K562 (cell line): ENCODE data around the gene ERGIC3. TPM values are rescaled to one million over a fixed set of nuclear protein-coding genes. Genes with fewer than 3 reads are reported as not detected.

Experiments used
- ATAC-seq: fragments of 200-7000 bp; cut with Tn5 transposase; 3 replicates; pipeline ENCODE4 v1.9.1; 2020; ENCODE audit warnings: moderate library complexity
- BruUV-seq: library from RNA; stranded (reverse); fragments of 400-500 nt; replicated peaks from 2 replicates; lab custom pipeline; 2021; lab: Mats Ljungman, UMichigan
- CTCF ChIA-PET: fragments of 300-600 bp; formaldehyde crosslinking; extraction: SDS; loops from one replicate; lab custom pipeline; 2021; ENCODE audit warnings: low intra/inter-chr PET ratio; lab: Yijun Ruan, JAX
- POLR2A ChIA-PET: fragments of 300-600, 350-650 bp; sonication (Branson Sonifier 250); formaldehyde crosslinking; extraction: SDS; loops from one replicate; lab custom pipeline; 2021; ENCODE audit warnings: antibody characterized with exemption, inconsistent platforms; lab: Yijun Ruan, JAX
- DNase-seq, 4 experiments: peaks; one replicate each; pipeline versions ENCODE4 v3.0.0 to v3.0.0-alpha.2; 2011 to 2018; ENCODE audit warnings: low spot score in 3 of 4, mixed read lengths in 3 of 4; ENCODE audit errors: extremely low read depth in 1 of 4
- FAIRE-seq: peaks from 2 replicates; lab custom pipeline; 2011; peaks lifted over from hg19 to GRCh38; lab: Jason Lieb, UNC
- H2AFZ ChIP-seq: 2 replicates; pipeline ENCODE4 v1.6.0; 2011; ENCODE audit warnings: low read depth, low read length, control low read depth, inconsistent platforms
- H3K27ac ChIP-seq: fragments of 200-600 bp; 3 replicates; pipeline ENCODE4 v1.8.0; 2011; ENCODE audit warnings: low read depth, mild to moderate bottlenecking, control low read depth, inconsistent platforms, low read length, moderate library complexity, mixed read lengths; ENCODE audit errors: extremely low read depth
- H3K27me3 ChIP-seq, 2 experiments: fragments of 300-600 bp in 1 of 2; 2 replicates in 1 of 2; 3 replicates in 1 of 2; pipeline versions ENCODE4 v1.6.0 to v1.8.0; 2011; ENCODE audit warnings: inconsistent platforms in 2 of 2, low read length in 2 of 2, mild to moderate bottlenecking in 1 of 2, mixed read lengths in 1 of 2, moderate library complexity in 1 of 2; ENCODE audit not compliant: control insufficient read depth in 2 of 2, insufficient read depth in 2 of 2
- H3K36me3 ChIP-seq: fragments of 300-600 bp; 3 replicates; pipeline ENCODE4 v1.8.0; 2011; ENCODE audit warnings: mild to moderate bottlenecking, low read length, inconsistent platforms; ENCODE audit not compliant: control insufficient read depth, insufficient read depth
- H3K4me1 ChIP-seq, 2 experiments: fragments of 200-600 bp in 1 of 2; replicated peaks in 1 of 2; 2 replicates in 1 of 2; 3 replicates in 1 of 2; pipeline versions ENCODE4 v1.5.1 to v1.8.0; 2011; ENCODE audit warnings: inconsistent platforms in 2 of 2, low read length in 2 of 2, mild to moderate bottlenecking in 1 of 2, mixed read lengths in 1 of 2, moderate library complexity in 1 of 2; ENCODE audit not compliant: control insufficient read depth in 2 of 2, insufficient read depth in 2 of 2
- H3K4me2 ChIP-seq: 2 replicates; pipeline ENCODE4 v1.6.1; 2011; ENCODE audit warnings: low read length, control low read depth, inconsistent platforms, mixed read lengths; ENCODE audit not compliant: insufficient read depth
- H3K4me3 ChIP-seq: fragments of 200-600 bp; sonication (generic), shearing (Covaris generic); 2 replicates; pipeline ENCODE4 v1.5.1; 2016; ENCODE audit warnings: control low read depth, inconsistent platforms
- H3K79me2 ChIP-seq: fragments of 200-600 bp; 3 replicates; pipeline ENCODE4 v1.8.0; 2011; ENCODE audit warnings: low read length, inconsistent platforms; ENCODE audit not compliant: control insufficient read depth, insufficient read depth
- H3K9ac ChIP-seq, 2 experiments: 2 replicates each; pipeline versions ENCODE4 v1.6.0 to v1.6.1; 2011; ENCODE audit warnings: low read depth in 2 of 2, low read length in 2 of 2, control low read depth in 1 of 2, inconsistent platforms in 1 of 2, mild to moderate bottlenecking in 1 of 2, mixed read lengths in 1 of 2; ENCODE audit not compliant: insufficient read depth in 1 of 2
- H3K9me1 ChIP-seq: one replicate; pipeline ENCODE4 v1.6.0; 2011; ENCODE audit warnings: inconsistent platforms, mild to moderate bottlenecking, low read length, moderate library complexity; ENCODE audit not compliant: control insufficient read depth, insufficient read depth
- H3K9me3 ChIP-seq: replicated peaks from 2 replicates; pipeline ENCODE4 v1.5.1; 2011; ENCODE audit warnings: low read depth, low read length, inconsistent platforms; ENCODE audit not compliant: control insufficient read depth, insufficient read depth
- H4K20me1 ChIP-seq: replicated peaks from 2 replicates; pipeline ENCODE4 v1.6.1; 2011; ENCODE audit warnings: low read length, inconsistent platforms, mixed read lengths; ENCODE audit not compliant: control insufficient read depth, insufficient read depth
- CLOCK ChIP-seq: fragments of 250-450 bp; sonication (Bioruptor Pico); IDR thresholded peaks from 2 replicates; pipeline ENCODE4 v1.4.0; 2020; ENCODE audit warnings: mild to moderate bottlenecking, moderate library complexity, borderline replicate concordance
- ETV5 ChIP-seq: sonication (generic); formaldehyde crosslinking; IDR thresholded peaks from 2 replicates; pipeline ENCODE4 v1.4.0; 2020; ENCODE audit warnings: low read depth, mild to moderate bottlenecking, missing genetic modification reagents
- GTF2A2 ChIP-seq: IDR thresholded peaks from 2 replicates; pipeline ENCODE4 v1.6.1; 2016; ENCODE audit warnings: mild to moderate bottlenecking, missing genetic modification characterization, missing compliant biosample characterization
- MECOM ChIP-seq: fragments of 250-450 bp; sonication (Bioruptor Pico); IDR thresholded peaks from 2 replicates; pipeline ENCODE4 v1.8.0; 2022; ENCODE audit warnings: inconsistent platforms
- SLC30A9 ChIP-seq: fragments of 250-450 bp; sonication (Bioruptor Pico); IDR thresholded peaks from 2 replicates; pipeline ENCODE4 v1.8.0; 2022; ENCODE audit warnings: mild to moderate bottlenecking, moderate library complexity
- WGBS: fragments of 100-300 bp; shearing (Covaris generic); methylation state at CpG from one replicate; pipeline ENCODE4 v1.1.6; 2016; ENCODE audit warnings: low coverage, mixed read lengths; ENCODE audit not compliant: insufficient coverage; ENCODE audit errors: missing lambda C conversion rate; 5-methylcytosine and 5-hydroxymethylcytosine counted together
- in situ Hi-C: fragments of 300-500 bp; cut with MboI; formaldehyde crosslinking; loops from 4 replicates; pipeline ENCODE4 v1.15.0; 2018; ENCODE audit warnings: inconsistent platforms, mixed read lengths
- intact Hi-C: fragments of 100-400 bp; cut with micrococcal nuclease; formaldehyde crosslinking; loops from 2 replicates; pipeline ENCODE4 v1.14.2; 2022
- polyA plus RNA-seq, 8 experiments: library from polyadenylated mRNA; depleted of rRNA in 4 of 8; stranded (reverse) in 5 of 8; unstranded in 3 of 8; fragments of >200 nt; fragmentation: Nextera tagmentation in 2 of 8; fragmentation: Illumina TruSeq in 1 of 8; extraction: Ambion mirVana in 2 of 8; extraction: Trizol in 1 of 8; gene quantifications; 2 replicates each; pipeline versions ENCODE4 v1.2.1 to v1.2.3, GENCODE V29; 2011 to 2014; ENCODE audit warnings: inconsistent platforms in 1 of 8, missing spikeins in 1 of 8
- total RNA-seq, 7 experiments: library from RNA; depleted of rRNA in 6 of 7; stranded (reverse); fragments of >200 nt in 6 of 7; fragmentation: Illumina TruSeq in 2 of 7; extraction: Trizol in 2 of 7; gene quantifications; 2 replicates each; pipeline versions ENCODE4 v1.2.1 to v1.2.3, GENCODE V29; 2011 to 2021; ENCODE audit warnings: low replicate concordance in 1 of 7

Gene ERGIC3
- total and polyA plus RNA-seq, 9 of the 15 experiments (the other 6 are each of a cell fraction or from before 2014, with no cell fraction given) = 121 to 278 (median 184) TPM

DNA sequence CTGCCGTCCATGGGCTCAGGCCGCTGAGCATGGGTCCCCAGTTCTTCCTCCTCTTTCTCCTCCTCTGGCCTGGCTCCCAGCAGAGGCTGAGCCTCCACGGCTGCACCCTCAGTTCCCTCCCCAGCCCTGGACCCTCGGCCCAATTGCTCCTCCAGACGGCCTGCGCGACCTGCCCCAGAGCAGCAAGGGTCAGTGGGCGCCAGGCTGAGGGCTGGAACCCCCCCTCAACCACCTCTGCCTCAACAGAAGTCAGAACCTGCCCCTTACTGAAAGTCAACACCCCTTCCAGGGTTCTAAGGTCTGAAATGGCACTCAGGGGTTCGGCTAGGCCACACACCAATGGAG lies 57.9 kb downstream of the ERGIC3 start:
- CTCF ChIA-PET = no interaction called here
- no peaks in the 10 kb centered on the region for H4K20me1 ChIP-seq
- ATAC-seq (no peak), FAIRE-seq (no peak), DNase-seq (peak in 1 of 4 experiments; percentile 2)
- intact Hi-C loops = loop anchor here (5.0 kb wide), 1 partner anchor 87 kb away; no protein-coding TSS in a partner anchor
- peaks cover 0 to 35% of the 10 kb centered on the region in 2 experiments; a peak in 3 of 5 replicates for H3K4me1 ChIP-seq
- H3K9me3 ChIP-seq = no peaks in the 10 kb centered on the region
- in situ Hi-C loops = no loop called here
- no peak overlapping the region for H3K4me3 ChIP-seq
- BruUV-seq = no TSS peak
- no peak overlapping the region for H3K27ac ChIP-seq
- peak overlapping the region in 1 of 2 experiments; percentile 21; a peak in 1 of 4 replicates for H3K9ac ChIP-seq
- H3K36me3 ChIP-seq = no peaks in the 10 kb centered on the region
- H3K4me2 ChIP-seq = no peak overlapping the region
- no peaks in the 10 kb centered on the region for H3K9me1 ChIP-seq
- H3K27me3 ChIP-seq = peaks cover 0 to 35% of the 10 kb centered on the region in 2 experiments; a peak in 4 of 5 replicates
- 28% methylated on average over 8 of the region's 9 CpGs for WGBS
- H3K79me2 ChIP-seq = no peaks in the 10 kb centered on the region
- POLR2A ChIA-PET = interaction anchor here (0.6 to 1.2 kb wide), 3 partner anchors 11 to 130 kb away, joined by 3 to 4 read pairs (median 3); partner anchors contain the start of gene SPAG4
- no peak for TF ChIP-seq SLC30A9 (CRISPR knock-in tag)
- no peak for TF ChIP-seq GTF2A2 (tag)
- no peak for TF ChIP-seq ETV5
- no peak for TF ChIP-seq MECOM (CRISPR knock-in tag)
- no peak for TF ChIP-seq CLOCK (CRISPR knock-in tag)
- no peak overlapping the region for H2AFZ ChIP-seq
